HG03354 (cell line): ENCODE results near the gene DENND4A.
A peak's percentile ranks its signal among the peaks of the same experiment; 100 is the strongest.

Experiments
- ATAC-seq: cut with Tn5 transposase; IDR thresholded peaks from one replicate; pipeline ENCODE4 v1.9.1; 2021; ENCODE audit warnings: mild to moderate bottlenecking; ENCODE audit not compliant: unreplicated experiment, poor library complexity, severe bottlenecking

DENND4A gene

GRCh38 chr15:65650312-65651041 is 141.6 kb downstream of the DENND4A start:
- no peak for ATAC-seq

GRCh38 chr15:65646486-65646885 is 145.6 kb downstream of the DENND4A start:
- ATAC-seq = no peak

GRCh38 chr15:65645392-65645791 is 146.7 kb downstream of the DENND4A start:
- no peak for ATAC-seq

- ATAC-seq = no peak
Measured at GRCh38 chr15:65644282-65644681, 147.8 kb downstream of the DENND4A start.

GRCh38 chr15:65642594-65642993 is 149.5 kb downstream of the DENND4A start:
- ATAC-seq = no peak

- ATAC-seq = no peak
Measured at GRCh38 chr15:65641768-65642475, 150.2 kb downstream of the DENND4A start.

GRCh38 chr15:65639509-65639908 is 152.6 kb downstream of the DENND4A start:
- no peak for ATAC-seq

GRCh38 chr15:65638681-65639089 is 153.4 kb downstream of the DENND4A start:
- ATAC-seq = no peak

- no peak for ATAC-seq
Measured at GRCh38 chr15:65638109-65638508, 154.0 kb downstream of the DENND4A start.

- no peak for ATAC-seq
Measured at GRCh38 chr15:65634356-65634755, 157.7 kb downstream of the DENND4A start.

GRCh38 chr15:65633752-65634151 is 158.3 kb downstream of the DENND4A start:
- no peak for ATAC-seq

- ATAC-seq = no peak
Measured at GRCh38 chr15:65632780-65633375, 159.2 kb downstream of the DENND4A start.

- no peak for ATAC-seq
Measured at GRCh38 chr15:65631503-65631902, 160.6 kb downstream of the DENND4A start.

GRCh38 chr15:65630760-65631159 is 161.3 kb downstream of the DENND4A start:
- peak; percentile 74 for ATAC-seq

GRCh38 chr15:65629548-65629947 is 162.5 kb downstream of the DENND4A start:
- no peak for ATAC-seq

- ATAC-seq = no peak
Measured at GRCh38 chr15:65626856-65627255, 165.2 kb downstream of the DENND4A start.

- ATAC-seq = no peak
Measured at GRCh38 chr15:65623103-65623502, 169.0 kb downstream of the DENND4A start.

- ATAC-seq = no peak
Measured at GRCh38 chr15:65621638-65622037, 170.5 kb downstream of the DENND4A start, which contains the start of gene SLC24A1. Gene SLC24A1, plus strand, starts transcription at chr15:65621938. Its CDS starts 2,143 bp downstream, at chr15:65624081.

GRCh38 chr15:65620833-65621232 is 171.3 kb downstream of the DENND4A start:
- ATAC-seq = no peak

GRCh38 chr15:65619626-65620290 is 172.3 kb downstream of the DENND4A start:
- no peak for ATAC-seq
